CD4-positive, alpha-beta T cell treated with Interferon gamma for 1 hour (primary cell): ENCODE data around the gene ARHGEF26.

Experiments
- DNase-seq: peaks from one replicate; pipeline ENCODE4 v3.0.0-alpha.2; 2020

Gene ARHGEF26

DNA sequence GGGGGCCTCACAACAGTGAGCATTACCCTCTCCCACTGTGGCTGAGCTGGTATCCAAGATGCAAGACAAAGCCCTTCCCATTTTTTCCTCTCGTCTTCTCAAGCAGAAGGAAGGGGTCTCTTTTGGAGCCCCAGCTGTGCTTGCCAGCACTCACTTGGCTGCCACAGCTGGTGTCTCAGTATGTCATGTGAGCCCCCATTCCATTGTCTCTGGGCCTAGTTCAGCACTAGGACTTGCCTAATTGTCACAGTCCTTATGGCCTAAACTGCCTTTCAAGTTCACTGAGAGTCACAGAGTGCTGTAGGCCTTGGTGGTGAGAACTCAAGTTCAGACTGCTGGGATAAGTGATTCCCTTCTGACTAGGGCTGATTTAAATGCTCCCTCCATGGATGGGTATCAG lies 89.8 kb downstream of the ARHGEF26 start:
- DNase-seq = no peak

DNA sequence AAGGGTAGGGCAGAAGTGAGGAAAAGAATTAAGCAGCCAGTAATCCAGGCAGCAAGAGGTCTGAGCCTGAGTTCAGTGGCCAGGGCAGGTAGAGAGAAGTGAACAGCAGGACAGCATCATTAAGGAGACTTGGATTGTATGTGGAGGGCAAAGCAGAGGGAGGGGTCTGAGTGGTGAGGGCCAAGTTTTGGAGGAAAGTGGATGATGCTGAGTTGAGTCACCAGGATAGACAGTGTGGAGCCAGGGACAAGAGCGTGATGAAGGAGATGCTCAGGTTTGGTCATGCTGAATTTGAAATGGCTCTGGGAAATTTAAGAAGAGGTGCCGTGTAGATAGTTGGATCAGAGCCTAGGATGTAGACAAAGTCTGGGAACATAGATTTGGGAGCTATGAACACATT lies 93.1 kb downstream of the ARHGEF26 start:
- no peak for DNase-seq

DNA sequence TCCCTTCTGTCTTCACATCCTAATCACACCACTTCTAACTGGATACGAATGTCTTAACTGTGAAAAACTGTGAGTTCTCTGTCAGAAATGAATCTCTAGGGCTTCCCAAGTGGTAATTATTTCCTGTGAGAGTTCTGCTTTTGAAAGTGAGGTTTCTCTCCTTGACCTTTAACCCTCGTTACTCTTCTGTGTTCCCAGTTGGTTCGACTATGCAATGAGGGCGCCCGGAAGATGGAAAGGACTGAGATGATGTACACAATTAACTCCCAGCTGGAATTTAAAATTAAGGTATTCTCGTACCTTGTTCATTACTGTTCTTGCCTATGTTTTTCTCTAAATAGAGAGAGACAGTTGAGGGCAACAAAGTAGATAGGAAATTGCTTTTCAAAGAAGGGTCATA lies 96.5 kb downstream of the ARHGEF26 start:
- DNase-seq = no peak

DNA sequence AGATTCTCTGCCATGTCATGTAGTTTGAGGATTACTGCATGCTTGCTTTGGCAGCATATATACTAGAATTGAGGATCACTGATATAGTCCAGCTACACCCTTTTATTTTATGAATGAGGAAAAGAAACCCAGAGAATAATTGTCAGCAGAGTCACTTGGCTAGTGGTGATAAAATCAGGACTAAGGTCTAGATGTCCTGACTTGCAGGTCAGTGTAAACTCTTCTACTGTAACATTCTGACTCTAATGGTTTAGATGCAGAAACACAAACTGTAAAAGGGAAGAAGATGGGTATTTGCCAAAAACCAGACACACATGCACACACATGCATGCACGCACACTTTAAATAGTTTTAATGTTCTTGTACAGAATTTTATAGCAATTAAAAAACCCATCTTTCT lies 97.5 kb downstream of the ARHGEF26 start:
- DNase-seq = no peak

DNA sequence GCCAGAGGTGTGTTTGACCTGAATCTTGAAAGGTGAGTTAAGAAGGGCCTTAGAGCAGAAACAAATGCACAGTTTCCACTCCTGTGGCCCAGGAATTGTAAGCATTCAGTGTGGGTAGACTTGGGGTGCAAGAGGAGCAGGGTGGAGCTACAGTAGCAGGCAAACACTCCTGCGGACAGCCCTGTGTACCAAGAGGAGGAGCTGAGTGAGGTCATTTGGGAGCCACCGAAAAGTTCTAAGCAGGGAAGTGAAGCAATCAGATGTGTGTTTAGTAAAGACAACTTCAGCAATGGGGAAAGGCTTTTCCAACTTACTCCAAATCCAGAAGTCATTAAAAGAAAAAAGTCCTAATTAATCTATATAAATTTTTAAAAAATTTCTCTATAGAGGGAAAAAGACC lies 99.3 kb downstream of the ARHGEF26 start:
- no peak for DNase-seq

DNA sequence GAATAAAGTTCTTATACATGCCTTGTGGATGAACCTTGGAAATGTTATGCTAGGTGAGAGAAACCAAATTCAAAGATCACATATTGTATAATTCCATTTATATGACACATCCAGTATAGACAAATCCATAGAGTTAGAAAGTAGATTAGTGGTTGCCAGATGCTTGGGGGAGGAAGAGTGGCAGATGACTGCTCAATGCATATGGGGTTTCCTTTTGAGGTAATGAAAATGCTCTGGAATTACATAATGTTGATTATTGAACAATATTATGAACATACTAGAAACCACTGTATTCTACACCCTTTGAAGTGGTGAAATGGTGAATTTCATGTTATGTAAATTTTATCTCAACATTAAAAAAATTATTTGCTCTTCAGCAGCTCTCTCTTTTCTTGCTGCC lies 102.3 kb downstream of the ARHGEF26 start:
- DNase-seq = no peak

DNA sequence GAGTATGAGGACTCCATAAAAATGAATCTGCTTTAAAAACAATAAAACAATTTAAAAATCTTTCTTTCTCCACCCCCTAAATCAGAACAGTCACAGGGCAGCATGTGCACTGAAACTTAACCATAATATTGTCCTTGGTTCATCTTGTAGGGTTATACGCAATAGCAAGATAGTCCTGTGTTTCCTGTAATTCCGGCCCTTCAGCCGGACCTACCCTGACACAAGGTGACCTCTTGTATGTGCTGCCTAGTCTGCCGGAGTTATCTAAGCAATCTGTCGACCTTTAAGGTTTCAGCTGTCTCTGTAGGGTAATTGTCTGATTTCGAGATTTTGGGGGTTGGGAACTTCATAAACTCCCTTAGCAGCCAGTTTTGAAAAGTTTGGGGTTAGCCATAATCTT lies 103.2 kb downstream of the ARHGEF26 start:
- no peak for DNase-seq

DNA sequence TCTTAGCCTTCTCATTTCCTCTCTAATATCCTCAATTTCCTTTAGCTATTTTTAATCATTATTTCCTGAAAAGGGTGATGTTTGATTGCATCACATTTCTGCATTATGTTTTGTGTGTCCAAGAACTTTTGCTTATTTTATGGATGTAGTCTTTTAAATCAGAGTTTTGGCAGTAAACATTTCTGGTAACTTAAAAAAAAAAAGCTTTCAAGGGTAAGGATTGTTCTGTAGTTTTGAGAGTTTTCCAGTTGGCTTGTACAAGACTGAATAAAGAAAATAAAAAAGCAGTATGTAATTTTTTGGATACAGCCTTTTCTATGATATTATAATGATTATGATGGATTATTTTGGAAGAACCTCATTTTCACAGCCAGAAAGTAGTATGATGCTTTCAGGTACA lies 103.7 kb downstream of the ARHGEF26 start:
- no peak for DNase-seq

DNA sequence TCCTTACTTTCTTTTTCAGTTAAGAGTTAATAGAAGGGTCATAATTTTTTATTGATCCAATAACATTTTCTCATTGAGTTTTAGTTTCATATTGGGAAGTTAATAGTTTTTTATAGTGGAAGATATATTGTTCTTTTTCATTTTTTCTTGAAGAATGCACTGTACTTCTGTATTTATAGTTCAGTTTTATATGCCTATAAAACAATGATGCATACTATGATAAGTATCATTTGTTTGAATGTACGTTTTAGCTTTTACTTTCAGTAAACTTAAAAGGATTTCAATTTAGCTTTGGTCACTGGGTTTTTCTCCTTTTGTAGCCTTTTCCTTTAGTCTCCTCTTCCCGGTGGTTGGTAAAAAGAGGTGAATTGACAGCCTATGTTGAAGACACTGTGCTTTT lies 104.3 kb downstream of the ARHGEF26 start:
- DNase-seq = no peak

DNA sequence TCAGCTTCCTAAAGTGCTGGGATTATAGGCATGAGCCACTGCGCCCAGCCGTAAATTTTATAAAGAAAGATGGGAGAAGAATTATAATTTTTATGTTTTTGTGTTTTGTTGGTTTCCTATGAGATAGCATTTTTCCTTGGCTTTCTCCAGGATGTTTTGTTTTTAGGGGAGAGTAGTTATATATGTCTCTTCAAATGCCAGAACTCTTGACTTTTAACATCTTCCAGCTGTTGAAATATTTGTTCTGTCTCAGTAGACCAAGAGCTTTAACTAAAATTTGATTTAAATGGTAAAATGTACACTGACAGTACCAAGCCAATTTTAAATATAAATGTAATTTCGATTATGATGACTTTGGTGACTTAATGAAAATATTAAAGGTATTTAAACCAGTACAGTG lies 106.3 kb downstream of the ARHGEF26 start:
- no peak for DNase-seq

DNA sequence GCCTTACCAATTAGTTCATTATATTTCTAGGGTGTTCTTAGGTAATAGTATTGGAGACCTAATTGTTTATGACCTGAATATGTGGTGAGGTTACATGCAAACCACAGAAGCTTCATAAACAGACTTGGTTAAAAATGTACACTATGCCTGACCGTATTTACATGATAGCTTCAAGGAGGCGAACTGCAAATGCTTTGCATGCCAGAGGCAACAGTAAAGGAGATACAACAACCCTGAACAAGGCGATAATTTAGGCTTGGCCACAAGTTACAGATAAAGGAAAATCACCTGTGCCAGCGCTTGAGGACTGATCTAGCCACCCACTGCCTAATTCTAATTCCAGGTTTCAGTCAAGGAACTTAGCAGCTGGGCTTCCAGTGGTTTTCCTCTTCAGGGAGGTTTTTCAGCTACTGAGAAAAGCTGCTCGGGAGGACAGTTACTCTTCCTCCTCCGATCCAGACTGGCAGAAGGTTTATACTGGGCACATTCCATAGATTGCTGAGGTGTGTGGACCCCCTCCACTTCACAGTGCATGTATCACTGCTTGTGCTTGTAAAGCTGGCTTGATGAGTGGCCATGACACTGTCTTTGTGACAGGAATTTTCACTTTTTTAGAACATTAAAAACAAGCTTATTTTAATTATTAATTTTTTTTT lies 107.5 kb downstream of the ARHGEF26 start:
- no peak for DNase-seq

DNA sequence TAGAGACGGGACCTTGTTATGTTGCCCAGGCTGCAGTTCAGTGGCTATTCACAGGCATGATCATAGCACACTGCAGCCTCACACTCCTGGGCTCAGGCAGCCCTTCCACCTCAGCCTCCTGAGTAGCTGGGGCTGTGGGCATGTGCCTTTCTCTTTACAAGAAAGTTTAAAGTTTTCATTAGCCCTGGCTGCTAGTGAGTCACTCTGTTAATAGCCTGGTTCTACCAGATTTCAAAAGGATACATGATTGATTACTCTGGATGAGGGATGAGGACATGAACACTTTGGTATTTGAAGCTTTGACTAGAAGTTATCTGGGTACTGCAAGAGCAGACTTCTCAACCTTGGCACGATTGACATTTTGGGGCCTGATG lies 108.0 kb downstream of the ARHGEF26 start:
- DNase-seq = no peak

DNA sequence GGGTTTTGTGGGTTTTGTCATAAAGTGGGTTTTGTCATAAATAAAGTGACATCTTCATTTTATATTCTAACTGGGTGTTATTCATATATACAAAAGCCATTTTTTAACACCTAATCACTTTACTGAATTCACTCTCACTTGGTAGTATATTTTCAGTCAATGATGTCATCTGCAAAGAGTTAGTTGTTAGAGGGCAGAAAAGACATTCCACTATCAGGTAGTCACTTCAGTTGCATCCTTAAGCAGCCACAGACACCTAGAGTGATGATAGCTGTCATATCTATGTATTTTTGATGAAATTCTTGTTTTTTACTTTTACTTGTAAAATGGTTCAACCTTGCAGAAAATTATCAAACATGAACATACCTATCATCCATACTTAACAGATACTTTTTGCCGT lies 114.1 kb downstream of the ARHGEF26 start:
- no peak for DNase-seq

DNA sequence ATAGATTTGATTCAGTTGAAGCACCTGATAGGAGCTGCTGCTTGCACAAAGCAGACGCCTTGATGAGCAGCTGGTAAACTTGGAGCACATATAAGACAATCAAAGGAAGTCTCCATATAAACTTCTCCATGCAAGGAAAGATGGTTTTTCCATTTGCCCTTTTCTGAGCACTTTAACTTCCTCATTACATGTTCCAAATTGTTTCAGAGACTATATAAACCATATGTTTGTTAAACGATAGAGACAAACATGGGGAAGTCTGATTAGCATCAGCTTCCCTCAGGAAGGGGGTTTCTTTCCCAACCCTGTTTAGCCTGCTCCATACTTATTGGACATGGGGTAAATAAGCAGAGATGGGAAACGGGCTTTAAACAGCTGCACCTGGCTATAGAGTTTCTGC lies 115.1 kb downstream of the ARHGEF26 start:
- no peak for DNase-seq

DNA sequence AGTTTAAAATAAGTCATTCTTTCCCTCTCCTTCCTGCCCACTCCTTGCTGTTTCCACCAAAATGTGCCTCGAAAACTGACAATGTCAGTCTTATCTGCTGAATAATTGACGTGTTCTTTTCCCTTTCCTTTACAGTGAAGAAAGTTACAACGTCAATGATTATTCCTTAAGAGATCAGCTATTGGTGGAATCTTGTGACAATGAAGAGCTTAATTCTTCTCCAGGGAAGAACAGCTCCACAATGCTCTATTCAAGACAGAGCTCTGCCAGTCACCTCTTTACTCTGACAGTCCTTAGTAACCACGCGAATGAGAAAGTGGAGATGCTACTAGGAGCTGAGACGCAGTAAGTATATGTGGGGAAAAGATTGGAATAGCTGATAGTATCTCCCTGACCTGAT lies 119.0 kb downstream of the ARHGEF26 start:
- no peak for DNase-seq

DNA sequence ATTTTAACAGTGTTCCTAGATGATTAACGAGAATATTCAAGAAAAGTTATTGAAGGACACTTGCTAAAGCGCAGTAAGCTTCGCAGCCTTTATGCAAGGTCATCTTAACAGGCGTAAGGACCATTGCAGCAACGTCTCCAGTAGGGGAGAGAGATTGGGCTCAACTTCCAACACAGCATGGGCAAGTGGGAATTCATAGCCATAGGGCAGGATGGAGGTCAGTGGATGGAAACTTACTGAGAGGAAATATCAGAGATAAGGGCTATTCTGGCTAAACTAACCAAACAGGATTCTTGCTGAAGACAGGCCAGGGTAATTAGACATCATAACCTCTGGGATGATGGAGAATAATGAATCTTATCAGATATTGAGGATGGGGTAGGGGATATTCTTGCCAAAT lies 120.3 kb downstream of the ARHGEF26 start:
- DNase-seq = no peak

DNA sequence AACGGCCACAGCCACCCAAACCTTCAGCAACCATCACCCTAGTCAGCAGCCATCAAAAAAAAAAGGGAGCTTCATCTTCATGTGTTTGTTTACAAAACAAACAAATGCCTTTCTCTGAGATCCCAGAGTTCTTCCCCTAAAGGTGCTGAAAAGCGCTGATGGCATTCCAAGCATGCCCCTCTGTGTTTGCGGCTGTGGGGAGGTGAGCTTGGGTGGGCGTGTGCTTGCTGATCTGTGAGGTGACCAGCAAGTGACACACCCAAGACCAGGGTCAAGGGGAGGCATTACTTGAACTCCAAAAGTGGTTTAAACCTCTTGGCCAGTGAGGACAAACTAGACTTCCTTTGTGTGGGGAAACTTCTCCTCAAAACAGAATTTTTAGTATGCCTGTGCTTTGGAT lies 121.6 kb downstream of the ARHGEF26 start:
- no peak for DNase-seq

DNA sequence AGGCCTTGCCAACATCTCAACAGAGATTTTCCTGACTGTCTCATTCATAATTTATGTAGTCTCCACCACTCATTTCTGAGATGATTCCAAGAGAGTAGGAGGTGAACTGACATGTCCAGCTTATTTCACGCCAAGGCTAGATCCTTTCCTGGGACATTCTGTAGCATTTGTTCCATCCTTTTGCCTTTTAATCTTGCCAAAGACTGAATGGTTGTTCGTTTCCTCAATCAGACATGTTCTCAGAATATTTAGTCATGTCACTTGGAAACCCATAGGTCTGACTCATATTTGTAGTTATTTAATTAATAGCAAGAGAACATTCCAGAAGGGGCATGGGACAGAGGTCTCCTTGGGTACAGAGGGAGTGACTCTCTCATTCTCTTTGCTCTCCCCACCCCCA lies 122.2 kb downstream of the ARHGEF26 start:
- DNase-seq = no peak

DNA sequence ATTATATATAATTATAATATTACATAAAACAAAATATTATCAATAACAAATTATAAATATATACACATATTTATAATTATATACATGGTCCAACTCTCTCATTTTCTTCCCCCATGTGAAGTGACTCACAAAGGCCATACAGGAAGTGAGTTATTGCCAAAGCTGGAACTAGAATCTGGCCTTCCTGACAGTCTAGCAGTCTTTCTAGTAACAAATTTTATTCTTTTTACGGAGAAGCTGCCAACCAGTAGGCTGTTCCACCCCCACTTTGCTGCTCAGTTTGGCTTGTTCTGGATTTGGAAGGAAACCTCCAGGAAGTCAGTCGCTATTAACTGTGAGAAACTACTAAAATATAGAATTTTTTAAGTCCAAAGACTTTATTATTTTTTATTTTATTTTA lies 123.5 kb downstream of the ARHGEF26 start:
- DNase-seq = no peak

DNA sequence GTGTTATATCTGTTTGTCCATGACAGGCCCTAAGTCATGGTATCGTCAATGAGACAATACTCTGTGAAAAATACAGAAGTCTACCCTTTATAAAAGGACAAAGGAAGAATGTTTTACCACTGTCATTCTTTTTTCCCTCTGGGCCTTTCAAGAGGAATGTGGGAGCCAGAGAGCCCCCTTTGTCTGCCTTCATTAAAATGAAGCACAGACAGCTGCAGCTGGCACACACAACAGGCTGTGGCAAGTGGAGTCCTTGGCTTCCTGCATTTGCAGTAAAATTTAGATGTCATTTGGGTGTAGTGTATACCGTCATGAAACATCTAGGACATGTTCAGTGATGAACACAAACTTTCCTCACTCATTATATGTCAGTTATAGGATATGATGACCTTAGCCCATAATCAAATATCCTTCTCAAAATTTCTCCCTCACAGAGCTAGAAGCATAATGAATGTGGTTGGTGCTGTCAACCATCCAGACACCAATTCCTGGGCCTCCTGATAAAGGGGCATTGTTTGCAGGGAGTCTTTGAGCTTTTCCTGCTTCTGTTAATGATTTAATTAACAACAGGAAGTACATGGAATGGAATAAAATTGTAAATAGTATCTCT lies 126.7 kb downstream of the ARHGEF26 start:
- DNase-seq = no peak

DNA sequence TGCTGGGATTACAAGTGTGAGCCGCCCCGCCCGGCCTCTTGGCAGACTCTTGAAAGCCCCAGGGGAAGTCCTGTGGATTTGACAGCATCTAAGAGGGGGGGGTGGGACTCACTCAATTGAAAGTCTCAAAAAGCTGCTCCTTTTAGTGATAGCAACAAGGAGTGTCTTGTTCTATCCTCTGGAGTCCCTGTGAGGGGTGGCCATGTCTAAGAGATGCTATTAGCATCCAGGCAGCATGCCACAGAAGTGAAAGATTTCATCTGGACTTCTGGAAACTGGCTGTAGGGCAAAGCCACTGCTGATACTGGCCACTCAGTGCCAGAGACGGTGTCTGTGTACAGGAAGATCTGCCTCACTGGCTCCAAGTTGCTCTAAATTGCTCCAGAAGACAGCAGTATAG lies 129.1 kb downstream of the ARHGEF26 start:
- DNase-seq = no peak

DNA sequence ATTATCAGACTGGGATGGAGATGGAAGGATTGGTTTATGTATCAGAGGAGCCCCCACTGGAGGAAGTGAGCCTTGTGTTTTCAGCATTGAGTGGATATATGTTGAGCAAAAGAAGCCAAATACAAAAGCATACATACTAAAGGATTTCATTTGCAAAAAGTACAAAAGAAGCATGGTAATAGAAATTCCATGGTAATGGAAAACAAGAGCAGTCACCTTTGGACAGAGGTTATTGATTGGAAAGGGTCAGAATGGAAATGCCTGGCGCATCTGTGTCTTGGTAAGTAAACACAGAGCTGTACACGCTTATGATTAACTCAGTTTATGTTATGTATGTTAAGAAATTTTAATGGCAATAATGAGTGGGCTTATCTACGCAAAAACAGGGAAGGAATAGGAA lies 130.4 kb downstream of the ARHGEF26 start:
- no peak for DNase-seq

DNA sequence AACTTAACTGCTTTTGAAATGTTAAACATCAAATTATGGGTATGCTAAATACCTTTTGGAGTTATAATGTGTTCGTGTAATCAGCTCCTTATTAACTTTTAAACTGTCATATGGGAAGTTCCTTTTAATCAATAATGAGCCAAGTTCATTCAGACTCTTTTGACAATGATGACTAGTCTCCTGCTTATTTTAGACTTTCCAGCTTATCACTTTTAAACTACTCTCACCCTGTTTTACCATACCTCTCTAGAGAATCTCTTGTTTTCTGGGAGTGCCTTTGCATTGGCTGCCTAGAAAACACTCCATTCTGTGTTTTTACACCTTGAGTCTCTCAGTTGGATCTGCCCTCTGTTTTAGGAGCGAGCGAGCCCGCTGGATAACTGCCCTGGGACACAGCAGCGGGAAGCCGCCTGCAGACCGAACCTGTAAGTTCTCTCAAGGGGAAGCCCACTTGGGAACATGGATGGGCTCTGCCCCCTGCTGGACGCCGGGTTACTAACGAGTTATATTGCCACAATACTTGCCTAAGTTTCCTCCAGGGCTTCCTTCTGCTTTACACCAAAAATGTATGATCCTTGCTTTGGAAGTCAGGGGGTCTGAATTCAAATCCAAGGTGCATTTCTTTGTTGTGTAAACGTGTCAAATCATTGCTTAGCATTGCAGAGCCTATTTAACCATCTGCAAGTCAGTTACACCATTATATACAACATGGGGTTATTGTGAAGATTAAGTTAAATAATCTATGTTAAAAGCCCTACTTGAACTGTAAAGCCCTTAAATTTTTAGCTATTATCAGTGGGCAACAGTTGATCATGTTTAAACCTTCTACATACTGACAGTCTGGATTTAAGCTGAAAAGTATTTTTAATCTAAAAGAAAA lies 131.8 kb downstream of the ARHGEF26 start:
- DNase-seq = peak; percentile 58

DNA sequence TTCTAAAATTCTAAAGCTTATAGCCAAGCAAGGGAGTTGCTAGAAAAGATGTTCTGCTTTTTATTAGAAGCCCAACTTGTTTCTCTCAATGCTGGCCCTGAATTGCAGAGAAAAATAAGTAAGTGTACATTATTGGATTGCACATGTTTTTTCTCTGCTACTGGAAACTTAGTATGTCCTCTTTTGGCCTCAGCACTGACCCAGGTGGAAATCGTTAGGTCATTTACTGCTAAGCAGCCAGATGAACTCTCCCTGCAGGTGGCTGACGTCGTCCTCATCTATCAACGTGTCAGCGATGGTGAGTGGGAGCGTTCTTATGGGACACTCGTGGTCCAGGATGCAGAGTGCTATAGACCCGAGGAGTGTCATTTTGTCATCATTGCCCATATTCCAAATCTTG lies 133.3 kb downstream of the ARHGEF26 start:
- no peak for DNase-seq
